ENCODE results near the gene TEX53. TPM values are rescaled to one million over a fixed set of nuclear protein-coding genes. Genes with fewer than 3 reads are reported as not detected.

The TEX53 gene
- total RNA-seq, 2 experiments from 2014 or later: not detected

- CTCF ChIA-PET: interaction anchor here (0.7 to 5.2 kb wide), 2 partner anchors 251 to 358 kb away, joined by 3 to 90 read pairs; no protein-coding TSS in a partner anchor
- POLR2A ChIA-PET: interaction anchor here (0.6 kb wide), 1 partner anchor 62 kb away, joined by 3 read pairs; no protein-coding TSS in a partner anchor
These were observed 1.3 kb downstream of the TEX53 start for GRCh38 chr9:114656301-114656700.

GRCh38 chr9:114655689-114656088, 1.9 kb downstream of the TEX53 start:
- POLR2A ChIA-PET: no interaction called here
- CTCF ChIA-PET: interaction anchor here (5.2 kb wide), 1 partner anchor 250 kb away, joined by 90 read pairs; no protein-coding TSS in a partner anchor

GRCh38 chr9:114653556-114654159, 3.9 kb downstream of the TEX53 start:
- CTCF ChIA-PET: interaction anchor here (0.6 to 5.2 kb wide), 26 partner anchors 9 to 314 kb away, joined by 3 to 90 read pairs (median 3); partner anchors contain the start of gene ATP6V1G1
- POLR2A ChIA-PET: interaction anchor here (0.5 to 1.3 kb wide), 3 partner anchors 42 to 261 kb away, joined by 3 to 4 read pairs (median 3); no protein-coding TSS in a partner anchor

- CTCF ChIA-PET: interaction anchor here (0.6 to 5.2 kb wide), 23 partner anchors 9 to 988 kb away, joined by 3 to 90 read pairs (median 4); partner anchors contain the start of gene ATP6V1G1
- POLR2A ChIA-PET: interaction anchor here (1.1 to 1.3 kb wide), 2 partner anchors 41 to 60 kb away, joined by 3 to 4 read pairs; no protein-coding TSS in a partner anchor
These were observed 4.6 kb downstream of the TEX53 start for GRCh38 chr9:114652776-114653555.

GRCh38 chr9:114643896-114644295, 13.7 kb downstream of the TEX53 start:
- ChIA-PET POLR2A (no interaction called here), CTCF (interaction anchor here (2.3 kb wide), 1 partner anchor 9 kb away, joined by 9 read pairs; no protein-coding TSS in a partner anchor)

- ChIA-PET CTCF (interaction anchor here (2.3 kb wide), 1 partner anchor 10 kb away, joined by 9 read pairs; no protein-coding TSS in a partner anchor), POLR2A (no interaction called here)
These were observed 14.6 kb downstream of the TEX53 start for GRCh38 chr9:114643001-114643400.

- ChIA-PET POLR2A (no interaction called here), CTCF (no interaction called here)
These were observed 15.6 kb downstream of the TEX53 start for GRCh38 chr9:114641967-114642366.

- POLR2A ChIA-PET: no interaction called here
- CTCF ChIA-PET: no interaction called here
These were observed 19.2 kb downstream of the TEX53 start for GRCh38 chr9:114638404-114638803.

GRCh38 chr9:114634387-114634786, 23.2 kb downstream of the TEX53 start:
- ChIA-PET CTCF (no interaction called here), POLR2A (no interaction called here)

- CTCF ChIA-PET: no interaction called here
- POLR2A ChIA-PET: no interaction called here
These were observed 24.0 kb downstream of the TEX53 start for GRCh38 chr9:114633438-114634089.

GRCh38 chr9:114631166-114631565, 26.4 kb downstream of the TEX53 start:
- ChIA-PET CTCF (interaction anchor here (0.7 kb wide), 1 partner anchor 216 kb away, joined by 4 read pairs; no protein-coding TSS in a partner anchor), POLR2A (no interaction called here)

- POLR2A ChIA-PET: no interaction called here
- CTCF ChIA-PET: no interaction called here
These were observed 28.0 kb downstream of the TEX53 start for GRCh38 chr9:114629563-114630090.

- ChIA-PET CTCF (interaction anchor here (1.2 kb wide), 1 partner anchor 11 kb away, joined by 5 read pairs; no protein-coding TSS in a partner anchor), POLR2A (no interaction called here)
These were observed 30.1 kb downstream of the TEX53 start for GRCh38 chr9:114627553-114627952.

GRCh38 chr9:114626415-114627020, 31.1 kb downstream of the TEX53 start:
- CTCF ChIA-PET: interaction anchor here (1.0 to 1.2 kb wide), 2 partner anchors 10 to 35 kb away, joined by 3 to 5 read pairs; no protein-coding TSS in a partner anchor
- POLR2A ChIA-PET: no interaction called here

GRCh38 chr9:114624677-114625076, 32.9 kb downstream of the TEX53 start:
- ChIA-PET POLR2A (no interaction called here), CTCF (interaction anchor here (1.2 kb wide), 1 partner anchor 42 kb away, joined by 3 read pairs; no protein-coding TSS in a partner anchor)

GRCh38 chr9:114621975-114622609, 35.5 kb downstream of the TEX53 start:
- POLR2A ChIA-PET: no interaction called here
- CTCF ChIA-PET: no interaction called here

GRCh38 chr9:114621561-114621960, 36.0 kb downstream of the TEX53 start:
- ChIA-PET CTCF (no interaction called here), POLR2A (interaction anchor here (0.6 kb wide), 1 partner anchor 269 kb away, joined by 3 read pairs; no protein-coding TSS in a partner anchor)

- CTCF ChIA-PET: no interaction called here
- POLR2A ChIA-PET: no interaction called here
These were observed 38.3 kb downstream of the TEX53 start for GRCh38 chr9:114619191-114619761.

All from activated CD8-positive, alpha-beta memory T cell treated with anti-CD3 and anti-CD28 coated beads for 36 hours (primary cell).